ENCODE results near the gene ID1. TPM values are rescaled to one million over a fixed set of nuclear protein-coding genes. Genes with fewer than 3 reads are reported as not detected.
A peak's percentile ranks its signal among the peaks of the same experiment; 100 is the strongest.

Gene ID1
- total and polyA plus RNA-seq, 2 of the 13 experiments (the other 11 are each of a cell fraction or from before 2014, with no cell fraction given): 320 to 419 TPM

DNA sequence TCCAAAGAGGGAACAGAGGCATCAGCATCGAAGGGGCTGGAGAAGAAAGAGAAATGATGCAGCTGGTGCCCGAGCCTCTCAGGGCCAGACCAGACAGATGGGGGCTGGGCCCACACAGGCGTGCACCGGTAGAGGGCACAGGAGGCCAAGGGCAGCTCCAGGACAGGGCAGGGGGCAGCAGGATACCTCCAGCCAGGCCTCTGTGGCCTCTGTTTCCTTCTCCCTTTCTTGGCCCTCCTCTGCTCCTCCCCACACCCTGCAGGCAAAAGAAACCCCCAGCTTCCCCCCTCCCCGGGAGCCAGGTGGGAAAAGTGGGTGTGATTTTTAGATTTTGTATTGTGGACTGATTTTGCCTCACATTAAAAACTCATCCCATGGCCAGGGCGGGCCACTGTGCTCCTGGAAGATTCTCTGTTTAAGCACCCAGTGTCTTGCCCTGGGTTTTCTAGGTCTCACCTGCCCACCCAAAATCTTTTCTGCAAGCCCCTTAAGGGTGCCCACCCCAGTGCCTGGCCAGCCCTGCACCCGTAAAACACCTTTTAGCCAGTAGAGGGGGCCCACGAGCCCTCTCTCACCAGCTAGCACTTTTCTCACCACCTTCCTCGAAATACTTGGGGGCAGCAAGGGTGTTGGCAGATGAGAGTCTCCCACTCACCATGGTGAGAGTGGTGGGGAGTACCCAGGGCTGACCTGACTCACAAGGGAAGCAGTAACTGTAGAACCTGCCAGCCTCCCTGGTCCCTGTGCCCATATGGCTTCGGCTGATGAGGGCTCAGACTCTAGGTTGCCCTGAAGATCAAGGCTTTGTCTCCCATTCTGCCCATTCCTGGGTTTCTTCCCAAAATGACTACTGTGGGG lies 35.7 kb upstream of the ID1 start (continued):
- TF ChIP-seq, protein P1, sequence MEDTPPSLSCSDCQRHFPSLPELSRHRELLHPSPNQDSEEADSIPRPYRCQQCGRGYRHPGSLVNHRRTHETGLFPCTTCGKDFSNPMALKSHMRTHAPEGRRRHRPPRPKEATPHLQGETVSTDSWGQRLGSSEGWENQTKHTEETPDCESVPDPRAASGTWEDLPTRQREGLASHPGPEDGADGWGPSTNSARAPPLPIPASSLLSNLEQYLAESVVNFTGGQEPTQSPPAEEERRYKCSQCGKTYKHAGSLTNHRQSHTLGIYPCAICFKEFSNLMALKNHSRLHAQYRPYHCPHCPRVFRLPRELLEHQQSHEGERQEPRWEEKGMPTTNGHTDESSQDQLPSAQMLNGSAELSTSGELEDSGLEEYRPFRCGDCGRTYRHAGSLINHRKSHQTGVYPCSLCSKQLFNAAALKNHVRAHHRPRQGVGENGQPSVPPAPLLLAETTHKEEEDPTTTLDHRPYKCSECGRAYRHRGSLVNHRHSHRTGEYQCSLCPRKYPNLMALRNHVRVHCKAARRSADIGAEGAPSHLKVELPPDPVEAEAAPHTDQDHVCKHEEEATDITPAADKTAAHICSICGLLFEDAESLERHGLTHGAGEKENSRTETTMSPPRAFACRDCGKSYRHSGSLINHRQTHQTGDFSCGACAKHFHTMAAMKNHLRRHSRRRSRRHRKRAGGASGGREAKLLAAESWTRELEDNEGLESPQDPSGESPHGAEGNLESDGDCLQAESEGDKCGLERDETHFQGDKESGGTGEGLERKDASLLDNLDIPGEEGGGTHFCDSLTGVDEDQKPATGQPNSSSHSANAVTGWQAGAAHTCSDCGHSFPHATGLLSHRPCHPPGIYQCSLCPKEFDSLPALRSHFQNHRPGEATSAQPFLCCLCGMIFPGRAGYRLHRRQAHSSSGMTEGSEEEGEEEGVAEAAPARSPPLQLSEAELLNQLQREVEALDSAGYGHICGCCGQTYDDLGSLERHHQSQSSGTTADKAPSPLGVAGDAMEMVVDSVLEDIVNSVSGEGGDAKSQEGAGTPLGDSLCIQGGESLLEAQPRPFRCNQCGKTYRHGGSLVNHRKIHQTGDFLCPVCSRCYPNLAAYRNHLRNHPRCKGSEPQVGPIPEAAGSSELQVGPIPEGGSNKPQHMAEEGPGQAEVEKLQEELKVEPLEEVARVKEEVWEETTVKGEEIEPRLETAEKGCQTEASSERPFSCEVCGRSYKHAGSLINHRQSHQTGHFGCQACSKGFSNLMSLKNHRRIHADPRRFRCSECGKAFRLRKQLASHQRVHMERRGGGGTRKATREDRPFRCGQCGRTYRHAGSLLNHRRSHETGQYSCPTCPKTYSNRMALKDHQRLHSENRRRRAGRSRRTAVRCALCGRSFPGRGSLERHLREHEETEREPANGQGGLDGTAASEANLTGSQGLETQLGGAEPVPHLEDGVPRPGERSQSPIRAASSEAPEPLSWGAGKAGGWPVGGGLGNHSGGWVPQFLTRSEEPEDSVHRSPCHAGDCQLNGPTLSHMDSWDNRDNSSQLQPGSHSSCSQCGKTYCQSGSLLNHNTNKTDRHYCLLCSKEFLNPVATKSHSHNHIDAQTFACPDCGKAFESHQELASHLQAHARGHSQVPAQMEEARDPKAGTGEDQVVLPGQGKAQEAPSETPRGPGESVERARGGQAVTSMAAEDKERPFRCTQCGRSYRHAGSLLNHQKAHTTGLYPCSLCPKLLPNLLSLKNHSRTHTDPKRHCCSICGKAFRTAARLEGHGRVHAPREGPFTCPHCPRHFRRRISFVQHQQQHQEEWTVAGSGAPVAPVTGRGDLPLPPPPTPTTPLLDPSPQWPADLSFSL (CRISPR knock-in tag; IDR thresholded peaks at IDR 0.05): no peak
- peak; percentile 83; the same call in 1 of the 2 replicates for TF ChIP-seq HES4 (CRISPR knock-in tag; IDR thresholded peaks at IDR 0.05; ENCODE audit: borderline replicate concordance)
- TF ChIP-seq, protein P2, sequence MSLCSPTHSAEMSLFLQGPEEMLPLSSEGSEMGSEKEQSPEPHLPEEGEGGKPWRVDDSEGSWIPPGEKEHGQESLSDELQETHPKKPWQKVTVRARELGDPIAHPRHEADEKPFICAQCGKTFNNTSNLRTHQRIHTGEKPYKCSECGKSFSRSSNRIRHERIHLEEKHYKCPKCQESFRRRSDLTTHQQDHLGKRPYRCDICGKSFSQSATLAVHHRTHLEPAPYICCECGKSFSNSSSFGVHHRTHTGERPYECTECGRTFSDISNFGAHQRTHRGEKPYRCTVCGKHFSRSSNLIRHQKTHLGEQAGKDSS (CRISPR knock-in tag; IDR thresholded peaks at IDR 0.05; ENCODE audit: borderline replicate concordance, low read depth): peak; percentile 55; the same call in 1 of the 2 replicates
- TF ChIP-seq ETV5 (CRISPR knock-in tag; IDR thresholded peaks at IDR 0.05; ENCODE audit: borderline replicate concordance): no peak; the same call in 1 of the 2 replicates
- no peak; the same call in 1 of the 2 replicates for TF ChIP-seq ARNTL (CRISPR knock-in tag; IDR thresholded peaks at IDR 0.05)
- peak; percentile 23 for TF ChIP-seq FOXA3 (CRISPR knock-in tag; IDR thresholded peaks at IDR 0.05)
- peak; percentile 65; the same call in 1 of the 2 replicates for TF ChIP-seq SMAD3 (CRISPR knock-in tag; IDR thresholded peaks at IDR 0.05)
- TF ChIP-seq ZNF615 (CRISPR knock-in tag; IDR thresholded peaks at IDR 0.05; ENCODE audit: borderline replicate concordance): no peak
- TF ChIP-seq, protein P3, sequence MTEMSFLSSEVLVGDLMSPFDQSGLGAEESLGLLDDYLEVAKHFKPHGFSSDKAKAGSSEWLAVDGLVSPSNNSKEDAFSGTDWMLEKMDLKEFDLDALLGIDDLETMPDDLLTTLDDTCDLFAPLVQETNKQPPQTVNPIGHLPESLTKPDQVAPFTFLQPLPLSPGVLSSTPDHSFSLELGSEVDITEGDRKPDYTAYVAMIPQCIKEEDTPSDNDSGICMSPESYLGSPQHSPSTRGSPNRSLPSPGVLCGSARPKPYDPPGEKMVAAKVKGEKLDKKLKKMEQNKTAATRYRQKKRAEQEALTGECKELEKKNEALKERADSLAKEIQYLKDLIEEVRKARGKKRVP (CRISPR knock-in tag; IDR thresholded peaks at IDR 0.05): no peak
- TF ChIP-seq AKAP8 (CRISPR knock-in tag; IDR thresholded peaks at IDR 0.05): peak; percentile 90
- TF ChIP-seq SKIL (CRISPR knock-in tag; IDR thresholded peaks at IDR 0.05; ENCODE audit: borderline replicate concordance): peak; percentile 76

Measured in HepG2 (cell line).